Activated T-helper 1 cell treated with anti-CD3 and anti-CD28 coated beads, Interleukin-12 subunit alpha, Interleukin-12 subunit beta, Interleukin-2, Interleukin-4 antibody, amounts not matched to agents 30 ng/mL and 10 ng/mL and 1 ng/mL, durations not matched to agents 14 hours and 24 hours and 36 hours (primary cell): ENCODE measurements around the gene RHOJ. TPM values are rescaled to one million over a fixed set of nuclear protein-coding genes. Genes with fewer than 3 reads are reported as not detected.
"Not testable (repeated sequence)": the region's sequence is repeated elsewhere in the genome, so short reads cannot be mapped to it uniquely, and the experiment has no call there.

Experiments used
- DNase-seq: peaks from one replicate; pipeline ENCODE4 v3.0.0; 2021; ENCODE audit warnings: low spot score
- H3K27ac Mint-ChIP-seq: one replicate; pipeline ENCODE4 v1.8.0; 2021; ENCODE audit warnings: mild to moderate bottlenecking, mixed read lengths
- H3K27me3 Mint-ChIP-seq: one replicate; pipeline ENCODE4 v1.8.0; 2022; ENCODE audit warnings: mild to moderate bottlenecking, moderate library complexity, mixed read lengths; ENCODE audit not compliant: insufficient read depth
- H3K36me3 Mint-ChIP-seq: one replicate; pipeline ENCODE4 v1.8.0; 2021; ENCODE audit warnings: low read depth, mixed read lengths
- H3K4me1 Mint-ChIP-seq: one replicate; pipeline ENCODE4 v1.8.0; 2021; ENCODE audit warnings: low read depth, mixed read lengths
- H3K4me3 Mint-ChIP-seq: one replicate; pipeline ENCODE4 v1.8.0; 2021; ENCODE audit warnings: mild to moderate bottlenecking, moderate library complexity, mixed read lengths
- H3K9me3 Mint-ChIP-seq: one replicate; pipeline ENCODE4 v1.8.0; 2021; ENCODE audit warnings: mixed read lengths
- intact Hi-C: fragments of 100-400 bp; cut with micrococcal nuclease; formaldehyde crosslinking; loops from one replicate; pipeline ENCODE4 v1.15.1; 2024
- total RNA-seq: library from RNA; stranded (reverse); gene quantifications from 2 replicates; pipeline ENCODE4 v1.2.3, GENCODE V29; 2022

Gene RHOJ
- not detected in 2 replicates for total RNA-seq

- H3K4me1 Mint-ChIP-seq, result no peaks in the 10 kb centered on the region
- DNase-seq, result no peak
- H3K36me3 Mint-ChIP-seq, result no peaks in the 10 kb centered on the region
- H3K9me3 Mint-ChIP-seq, result no peaks in the 10 kb centered on the region
- no peak within 1 kb of the TSS for H3K27ac Mint-ChIP-seq
- H3K27me3 Mint-ChIP-seq, result peaks cover 7% of the 10 kb centered on the region
- intact Hi-C loops, result no loop called here
- H3K4me3 Mint-ChIP-seq, result no peak within 1 kb of the TSS
Measured at GRCh38 chr14:63204407-63205043, at the start of gene RHOJ. Gene RHOJ (plus strand): TSS chr14:63204443. CDS start chr14:63204870, 427 bp downstream.

GRCh38 chr14:63155511-63156185, 48.6 kb upstream of the RHOJ start:
- Mint-ChIP-seq H3K9me3 (no peaks in the 10 kb centered on the region), H3K4me1 (no peaks in the 10 kb centered on the region), H3K27me3 (no peaks in the 10 kb centered on the region), H3K27ac (no peak overlapping the region), H3K36me3 (no peaks in the 10 kb centered on the region), H3K4me3 (no peak overlapping the region)
- DNase-seq, result no peak
- intact Hi-C loops, result no loop called here

GRCh38 chr14:63157195-63157594, 47.0 kb upstream of the RHOJ start:
- intact Hi-C loops, result no loop called here
- no peaks in the 10 kb centered on the region for H3K36me3 Mint-ChIP-seq
- no peak overlapping the region for H3K4me3 Mint-ChIP-seq
- H3K27ac Mint-ChIP-seq, result no peak overlapping the region
- H3K27me3 Mint-ChIP-seq, result no peaks in the 10 kb centered on the region
- no peaks in the 10 kb centered on the region for H3K9me3 Mint-ChIP-seq
- no peaks in the 10 kb centered on the region for H3K4me1 Mint-ChIP-seq
- DNase-seq, result no peak

- intact Hi-C loops, result no loop called here
- Mint-ChIP-seq H3K27me3 (no peaks in the 10 kb centered on the region), H3K9me3 (no peaks in the 10 kb centered on the region), H3K4me1 (no peaks in the 10 kb centered on the region), H3K36me3 (no peaks in the 10 kb centered on the region), H3K4me3 (no peak overlapping the region), H3K27ac (no peak overlapping the region)
- no peak for DNase-seq
Measured at GRCh38 chr14:63163306-63163705, 40.9 kb upstream of the RHOJ start.

- Mint-ChIP-seq H3K27me3 (no peaks in the 10 kb centered on the region), H3K4me3 (no peak overlapping the region), H3K4me1 (no peaks in the 10 kb centered on the region), H3K27ac (no peak overlapping the region), H3K36me3 (no peaks in the 10 kb centered on the region), H3K9me3 (no peaks in the 10 kb centered on the region)
- no peak for DNase-seq
- intact Hi-C loops, result no loop called here
Measured at GRCh38 chr14:63164108-63164683, 40.0 kb upstream of the RHOJ start.

- H3K9me3 Mint-ChIP-seq, H3K36me3 Mint-ChIP-seq, intact Hi-C loops, DNase-seq, H3K4me3 Mint-ChIP-seq, H3K27ac Mint-ChIP-seq, H3K4me1 Mint-ChIP-seq, H3K27me3 Mint-ChIP-seq: not testable (repeated sequence)
Measured at GRCh38 chr14:63165267-63165666, 39.0 kb upstream of the RHOJ start.

- DNase-seq, result no peak
- Mint-ChIP-seq H3K27me3 (no peaks in the 10 kb centered on the region), H3K36me3 (no peaks in the 10 kb centered on the region), H3K9me3 (no peaks in the 10 kb centered on the region), H3K4me3 (no peak overlapping the region), H3K27ac (no peak overlapping the region), H3K4me1 (no peaks in the 10 kb centered on the region)
- intact Hi-C loops, result no loop called here
Measured at GRCh38 chr14:63167044-63167443, 37.2 kb upstream of the RHOJ start.

- Mint-ChIP-seq H3K27me3 (no peaks in the 10 kb centered on the region), H3K27ac (no peak overlapping the region), H3K9me3 (no peaks in the 10 kb centered on the region), H3K4me1 (no peaks in the 10 kb centered on the region), H3K4me3 (no peak overlapping the region), H3K36me3 (no peaks in the 10 kb centered on the region)
- DNase-seq, result no peak
- intact Hi-C loops, result no loop called here
Measured at GRCh38 chr14:63174760-63175191, 29.5 kb upstream of the RHOJ start.

- intact Hi-C loops, result no loop called here
- H3K4me1 Mint-ChIP-seq, result no peaks in the 10 kb centered on the region
- H3K36me3 Mint-ChIP-seq, result no peaks in the 10 kb centered on the region
- no peaks in the 10 kb centered on the region for H3K9me3 Mint-ChIP-seq
- no peaks in the 10 kb centered on the region for H3K27me3 Mint-ChIP-seq
- no peak overlapping the region for H3K4me3 Mint-ChIP-seq
- H3K27ac Mint-ChIP-seq, result no peak overlapping the region
- DNase-seq, result no peak
Measured at GRCh38 chr14:63175531-63175930, 28.7 kb upstream of the RHOJ start.

- Mint-ChIP-seq H3K27ac (no peak overlapping the region), H3K36me3 (no peaks in the 10 kb centered on the region), H3K9me3 (no peaks in the 10 kb centered on the region), H3K27me3 (no peaks in the 10 kb centered on the region), H3K4me3 (no peak overlapping the region), H3K4me1 (no peaks in the 10 kb centered on the region)
- DNase-seq, result no peak
- intact Hi-C loops, result no loop called here
Measured at GRCh38 chr14:63178912-63179311, 25.3 kb upstream of the RHOJ start.

- no peak for DNase-seq
- intact Hi-C loops, result no loop called here
- no peaks in the 10 kb centered on the region for H3K27me3 Mint-ChIP-seq
- H3K27ac Mint-ChIP-seq, result no peak overlapping the region
- no peaks in the 10 kb centered on the region for H3K36me3 Mint-ChIP-seq
- H3K4me1 Mint-ChIP-seq, result no peaks in the 10 kb centered on the region
- H3K4me3 Mint-ChIP-seq, result no peak overlapping the region
- H3K9me3 Mint-ChIP-seq, result no peaks in the 10 kb centered on the region
Measured at GRCh38 chr14:63179383-63179782, 24.9 kb upstream of the RHOJ start.

- intact Hi-C loops, result no loop called here
Measured at GRCh38 chr14:63180011-63180410, 24.2 kb upstream of the RHOJ start.

GRCh38 chr14:63182968-63183367, 21.3 kb upstream of the RHOJ start:
- Mint-ChIP-seq H3K27ac (no peak overlapping the region), H3K9me3 (no peaks in the 10 kb centered on the region), H3K4me3 (no peak overlapping the region), H3K36me3 (no peaks in the 10 kb centered on the region), H3K4me1 (no peaks in the 10 kb centered on the region), H3K27me3 (no peaks in the 10 kb centered on the region)
- intact Hi-C loops, result no loop called here
- no peak for DNase-seq

More at GRCh38 chr14:63180011-63180410, 24.2 kb upstream of the RHOJ start:
- H3K9me3 Mint-ChIP-seq, result no peaks in the 10 kb centered on the region
- no peak for DNase-seq
- H3K4me1 Mint-ChIP-seq, result no peaks in the 10 kb centered on the region
- H3K4me3 Mint-ChIP-seq, result no peak overlapping the region
- H3K36me3 Mint-ChIP-seq, result no peaks in the 10 kb centered on the region
- H3K27ac Mint-ChIP-seq, result no peak overlapping the region
- no peaks in the 10 kb centered on the region for H3K27me3 Mint-ChIP-seq
